IPS-NIHi7 (cell line): Measurements from ENCODE around the gene SCRN2.
A peak's percentile ranks its signal among the peaks of the same experiment; 100 is the strongest.

Source experiments
- DNase-seq: peaks from one replicate; pipeline ENCODE4 v3.0.0; 2012; ENCODE audit warnings: mixed read lengths; ENCODE audit errors: extremely low spot score

SCRN2 gene

DNA sequence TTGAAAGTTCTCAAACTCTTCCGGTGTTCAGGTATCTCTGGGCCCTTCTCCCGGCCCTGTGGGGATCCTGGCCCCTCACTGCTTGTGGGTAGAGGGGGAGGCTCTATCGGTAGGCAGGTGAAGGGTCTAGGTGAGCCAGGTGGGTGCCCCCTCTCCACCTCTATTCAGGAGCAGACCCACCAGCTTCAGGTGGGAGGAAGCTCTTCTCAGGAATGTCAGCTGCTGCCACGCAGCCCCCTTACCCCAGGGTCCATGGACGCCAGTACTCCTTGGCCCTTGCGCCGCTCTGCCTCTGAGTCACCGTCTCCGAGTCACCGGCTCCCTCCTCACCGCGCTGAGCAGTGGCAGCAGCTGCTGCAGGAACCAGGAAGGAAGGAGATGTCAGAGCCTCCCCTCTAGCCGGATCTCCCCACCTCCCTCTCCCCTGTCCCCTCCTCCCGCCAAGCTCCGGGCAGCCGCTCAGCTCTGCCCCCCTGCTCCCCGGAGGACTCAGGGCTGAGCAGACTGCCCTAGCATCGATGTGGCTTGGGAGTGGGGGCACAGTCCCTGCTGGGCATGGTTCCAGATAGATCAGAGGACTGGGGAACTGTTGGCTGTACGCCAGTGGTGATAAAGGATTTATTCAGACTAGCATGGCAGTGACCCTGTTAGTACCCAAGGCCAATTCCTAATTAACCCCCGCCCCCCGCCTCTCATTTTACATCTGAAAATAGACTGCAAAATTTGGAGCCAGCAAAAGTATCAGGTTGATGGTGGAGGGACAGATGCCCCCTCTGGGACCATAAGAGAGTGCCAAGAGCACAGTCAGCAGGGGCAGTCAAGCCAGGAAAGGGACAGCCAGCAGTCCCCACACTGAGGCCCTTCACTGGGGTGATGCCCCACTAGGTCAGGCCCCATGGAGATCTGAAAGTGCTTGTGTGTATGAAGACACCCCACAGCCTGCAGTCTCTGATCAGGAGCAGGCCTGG lies 19.4 kb downstream of the SCRN2 start, which contains the start of gene OSBPL7:
Gene OSBPL7 (minus strand): TSS at position 371 of the 968 bp plus-strand sequence. CDS start 1,516 bp downstream, outside the sequence.
- DNase-seq: peak; percentile 91

DNA sequence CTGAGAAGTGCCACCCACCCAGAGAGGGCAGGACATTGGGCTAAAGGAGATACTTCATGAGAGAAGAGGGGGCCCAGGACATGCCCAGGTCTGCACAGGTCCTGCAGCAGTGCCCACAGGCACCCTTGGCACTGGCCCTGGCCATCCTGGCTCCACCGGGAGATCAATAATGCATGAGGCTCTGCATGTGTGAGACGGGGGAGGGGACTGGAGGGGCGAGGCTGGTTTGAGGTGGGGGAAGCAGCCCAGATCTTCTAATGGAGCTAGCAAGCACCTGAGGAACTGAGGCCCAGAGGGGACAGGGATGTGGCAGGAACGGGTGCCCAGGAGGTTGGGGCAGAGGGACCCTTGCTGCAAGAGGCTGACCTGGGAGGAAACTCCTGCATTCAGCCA lies 20.0 kb downstream of the SCRN2 start:
- DNase-seq: no peak

DNA sequence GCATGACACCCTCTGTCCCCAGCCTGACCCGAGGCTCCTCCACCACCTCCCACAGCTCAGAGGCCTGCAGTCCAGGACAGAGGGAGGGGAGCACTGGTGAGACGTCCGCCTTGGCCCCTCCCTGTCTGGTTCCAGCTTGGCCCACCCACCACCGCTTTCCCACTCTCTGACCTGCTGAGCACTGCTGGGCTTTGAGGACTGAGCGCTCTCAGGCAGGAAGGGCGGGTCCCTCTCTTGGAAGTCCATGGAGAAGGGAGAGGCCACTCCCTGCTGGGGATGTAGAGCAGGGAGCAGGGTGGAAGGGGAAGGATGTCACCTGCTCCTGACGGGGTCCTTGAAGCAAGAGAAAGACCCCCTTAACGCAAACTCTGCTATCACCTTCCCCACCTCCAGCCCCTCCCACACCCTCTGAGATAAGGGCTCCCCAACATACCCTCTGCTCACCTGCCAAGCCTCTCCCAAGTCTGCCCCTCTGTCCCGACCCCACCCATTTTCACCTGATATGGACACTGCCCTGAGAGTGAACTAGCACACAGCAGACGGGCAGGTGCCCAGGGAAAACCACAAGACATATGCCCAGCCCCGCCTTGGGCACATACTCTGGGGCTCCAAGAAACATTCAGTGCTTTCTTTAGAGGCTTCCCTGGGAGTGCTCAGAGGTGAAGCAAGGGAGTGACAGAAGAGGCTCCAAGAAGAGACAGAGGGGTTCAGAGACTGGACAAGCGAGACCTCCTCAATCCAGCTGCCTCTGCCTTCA lies 20.9 kb downstream of the SCRN2 start:
- no peak for DNase-seq

DNA sequence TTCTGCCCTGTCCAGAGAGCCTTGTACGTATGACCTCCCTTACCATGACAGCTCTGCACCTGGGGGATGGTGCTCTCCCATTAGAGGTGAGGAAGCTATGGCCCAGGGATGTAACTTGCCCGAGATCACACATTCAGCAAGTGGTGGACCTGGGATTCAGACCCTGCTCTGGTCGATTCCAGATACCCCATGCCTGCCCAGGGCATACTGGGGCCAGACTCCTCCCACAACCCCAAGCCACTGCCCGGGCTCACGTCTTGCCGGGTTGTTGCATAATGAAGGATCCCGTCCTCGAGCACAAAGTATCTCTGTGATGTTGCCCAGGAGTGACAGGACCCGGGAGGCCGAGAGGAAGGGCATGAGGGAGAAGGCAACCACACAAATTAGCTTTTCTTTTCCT lies 21.6 kb downstream of the SCRN2 start:
- DNase-seq: no peak

DNA sequence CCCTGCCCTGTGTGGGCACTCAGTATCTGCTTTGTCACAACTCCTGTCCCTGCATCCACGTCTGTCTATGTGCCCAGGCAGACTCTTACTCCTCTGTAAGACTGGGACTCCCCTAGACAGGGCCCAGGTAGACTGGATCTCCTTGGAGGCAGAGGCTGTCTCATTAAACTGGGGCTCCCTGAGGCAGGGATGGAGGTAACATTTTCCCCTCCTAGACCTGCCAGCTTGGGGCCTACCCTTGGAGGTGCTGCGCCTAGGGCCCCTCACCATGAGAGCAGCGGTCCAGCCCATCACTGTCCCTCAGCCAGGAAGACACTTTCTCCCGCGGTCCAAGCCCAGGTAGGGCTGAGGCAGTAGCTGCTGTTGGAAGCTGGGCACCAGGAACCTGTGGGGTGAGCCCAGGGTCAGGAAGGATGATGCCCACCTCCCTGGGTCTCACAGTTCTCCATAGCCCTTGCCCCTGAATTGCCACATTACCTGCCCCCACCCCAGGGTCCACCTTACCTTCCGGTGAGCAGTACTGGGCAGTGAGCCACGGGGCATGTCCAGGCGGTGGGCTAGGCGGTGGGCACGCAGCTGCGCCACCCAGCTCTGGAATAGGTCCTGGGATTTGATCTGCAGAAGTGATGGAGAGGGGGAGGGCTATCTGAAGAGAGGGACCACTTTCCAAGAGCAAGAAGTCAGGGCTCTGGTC lies 22.9 kb downstream of the SCRN2 start:
- no peak for DNase-seq

DNA sequence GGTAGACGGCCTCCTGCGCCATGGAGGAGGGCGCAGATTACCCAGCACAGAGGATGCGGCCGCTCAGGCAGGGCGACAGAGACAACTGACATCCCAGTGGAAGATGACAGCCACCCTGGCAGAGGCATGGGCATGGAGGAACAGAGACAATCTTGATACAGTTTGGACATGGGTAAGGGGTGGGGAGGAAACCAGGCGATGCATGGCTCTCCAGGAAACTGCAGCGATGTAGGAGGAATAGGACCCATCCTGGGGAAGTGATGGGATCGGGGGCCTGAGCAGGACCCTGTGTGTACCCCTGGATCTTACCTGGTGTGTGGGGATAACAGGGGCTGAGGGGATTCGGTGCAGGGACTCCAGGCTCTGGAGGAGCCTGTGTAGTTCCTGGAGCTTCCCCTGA lies 24.1 kb downstream of the SCRN2 start:
- no peak for DNase-seq

DNA sequence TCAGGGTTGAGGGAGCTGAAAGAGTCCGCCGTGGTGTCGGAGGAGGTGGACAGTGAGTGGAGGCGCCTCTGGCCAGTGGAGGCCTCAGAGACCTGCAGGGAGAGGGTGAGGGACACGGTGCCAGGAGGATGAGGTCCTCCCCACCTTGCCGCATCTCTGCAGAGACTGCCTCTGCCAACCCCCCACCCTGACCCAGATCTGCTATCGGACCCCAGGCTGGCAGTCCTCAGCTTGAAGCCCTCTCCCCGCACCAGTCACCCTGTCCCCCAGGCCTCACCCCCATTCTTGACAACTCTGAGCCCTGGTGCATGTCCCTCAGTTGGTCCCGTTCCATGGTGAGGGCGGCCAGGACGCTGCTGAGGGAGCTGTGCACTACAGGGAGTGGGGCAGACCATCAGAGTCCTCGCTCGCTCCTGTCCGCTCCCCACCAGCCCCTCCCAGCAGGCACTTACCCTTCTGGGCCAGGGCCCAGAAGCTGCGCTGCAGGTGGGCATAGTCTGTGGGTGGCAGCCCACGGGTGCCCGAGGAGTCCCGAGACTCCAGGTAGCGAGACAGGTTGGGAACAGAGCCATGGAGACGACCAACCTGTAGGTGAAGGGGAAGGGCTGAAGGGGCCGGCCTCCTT lies 24.9 kb downstream of the SCRN2 start:
- no peak for DNase-seq

DNA sequence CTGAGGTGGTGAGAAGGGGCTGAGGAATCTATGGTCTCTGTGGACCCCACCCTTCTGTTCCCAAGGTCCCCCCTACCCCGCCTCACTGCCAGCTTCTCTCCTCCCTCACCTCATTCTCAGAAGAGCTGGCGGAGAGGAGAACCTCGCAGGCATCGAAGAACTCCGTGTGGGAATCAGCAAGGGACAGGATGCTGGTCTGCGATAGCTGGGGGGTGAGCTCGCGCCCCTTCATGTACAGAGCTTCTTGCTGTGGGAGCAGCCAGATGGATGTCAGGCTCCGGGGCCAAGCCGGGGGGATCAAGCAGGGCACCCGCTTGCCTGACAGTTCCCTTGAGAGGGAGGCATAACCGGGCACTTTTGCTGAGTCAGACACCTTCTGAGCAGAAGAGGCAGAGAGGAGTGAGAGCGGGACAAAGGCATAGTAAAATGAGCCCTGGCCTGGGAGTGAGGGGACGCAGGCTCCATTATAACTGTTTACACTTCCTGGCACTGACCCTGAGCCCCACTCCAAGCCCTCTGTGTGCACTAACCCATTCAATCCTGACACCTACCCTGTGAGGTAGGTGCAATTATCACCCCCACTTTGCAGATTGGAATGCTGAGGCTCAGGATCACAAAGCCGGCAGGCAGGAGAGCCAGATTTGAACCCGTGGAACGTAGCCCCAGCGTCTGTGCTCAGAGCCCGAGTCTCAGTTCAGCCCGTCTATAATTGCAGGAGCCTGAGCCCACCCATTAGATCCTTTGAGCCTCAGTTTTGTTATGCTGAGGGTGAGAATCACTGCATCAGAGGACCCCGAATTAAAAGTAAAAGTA lies 25.8 kb downstream of the SCRN2 start:
- no peak for DNase-seq

DNA sequence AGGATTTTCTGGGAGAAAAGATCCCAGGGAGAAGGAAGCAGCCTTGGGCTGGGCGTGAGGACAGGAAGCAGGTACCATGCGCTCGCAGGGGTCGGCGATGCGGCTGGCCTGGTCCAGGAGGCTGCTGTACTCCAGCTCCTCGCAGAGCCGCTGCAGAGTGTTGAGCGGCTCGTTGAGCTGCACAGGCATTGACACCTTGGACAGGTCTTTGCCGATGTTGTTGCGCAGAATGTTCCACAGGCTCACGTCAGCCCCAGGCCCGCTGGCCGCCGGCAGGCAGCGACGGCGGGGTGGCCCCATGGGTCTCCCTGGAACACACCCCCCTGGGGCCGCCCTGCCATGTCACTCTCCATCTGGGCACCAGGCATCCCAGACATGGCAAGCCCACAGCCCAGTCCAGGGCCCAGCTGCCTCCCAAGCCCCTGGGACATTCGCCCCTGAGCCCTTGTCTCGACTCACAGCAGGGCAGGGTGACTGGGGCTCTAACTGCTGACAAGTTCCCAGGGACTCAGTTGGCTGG lies 27.5 kb downstream of the SCRN2 start:
- no peak for DNase-seq

DNA sequence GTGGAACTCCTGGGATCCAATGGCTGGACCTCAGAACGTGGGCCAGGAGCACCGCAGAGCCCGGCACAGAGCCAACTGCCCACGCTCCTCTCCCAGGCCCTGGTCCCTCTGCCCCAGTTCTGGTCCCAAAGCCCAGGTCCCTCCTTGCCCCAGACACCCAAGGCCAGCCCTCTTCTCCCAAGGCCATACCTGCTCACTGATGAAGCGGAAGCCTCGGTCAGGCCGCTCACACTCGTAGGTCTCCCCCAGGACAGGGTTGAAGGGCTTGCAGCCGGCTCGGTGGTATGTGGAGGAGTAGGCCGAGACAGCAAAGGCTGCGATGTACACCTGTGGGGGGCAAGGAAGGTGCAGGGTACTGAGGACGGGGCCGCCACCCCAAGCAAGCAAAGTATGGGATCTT lies 28.0 kb downstream of the SCRN2 start:
- DNase-seq: no peak

DNA sequence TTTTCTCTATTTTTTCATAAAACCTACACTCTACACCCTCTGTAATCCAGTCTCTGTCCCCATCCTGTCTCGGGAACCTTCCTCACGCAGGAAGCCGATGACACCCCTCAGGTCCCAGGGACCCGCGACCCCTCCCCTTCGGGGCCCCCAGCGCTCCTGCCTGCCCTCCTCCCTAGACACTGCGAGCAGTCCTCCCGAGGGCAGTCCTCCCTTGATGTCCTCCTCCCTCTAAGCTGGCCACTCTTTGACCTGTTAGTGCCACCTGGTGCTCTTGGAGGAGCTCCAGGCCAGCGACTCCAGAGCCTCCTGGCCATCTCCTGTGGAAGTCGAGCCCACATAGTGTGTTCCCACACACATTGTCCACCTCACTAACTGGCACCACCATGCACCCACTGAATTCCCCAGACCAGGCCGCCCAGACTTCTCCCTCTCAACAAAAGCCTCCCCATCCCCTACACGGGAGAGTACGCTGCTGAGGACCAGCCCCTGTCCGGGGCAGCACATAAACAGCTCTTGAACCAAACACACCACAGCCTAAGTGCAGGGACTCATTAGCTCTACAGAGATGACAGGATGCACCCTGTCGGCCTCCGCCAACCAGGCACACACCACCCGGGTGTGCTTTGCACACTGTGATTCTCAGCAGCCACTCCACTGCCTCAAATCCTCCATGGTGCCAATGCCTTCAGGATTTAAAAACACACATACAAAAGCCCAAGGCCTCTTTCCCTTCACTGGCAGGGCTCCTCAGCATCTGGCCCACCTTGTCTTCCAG lies 28.7 kb downstream of the SCRN2 start:
- DNase-seq: no peak

DNA sequence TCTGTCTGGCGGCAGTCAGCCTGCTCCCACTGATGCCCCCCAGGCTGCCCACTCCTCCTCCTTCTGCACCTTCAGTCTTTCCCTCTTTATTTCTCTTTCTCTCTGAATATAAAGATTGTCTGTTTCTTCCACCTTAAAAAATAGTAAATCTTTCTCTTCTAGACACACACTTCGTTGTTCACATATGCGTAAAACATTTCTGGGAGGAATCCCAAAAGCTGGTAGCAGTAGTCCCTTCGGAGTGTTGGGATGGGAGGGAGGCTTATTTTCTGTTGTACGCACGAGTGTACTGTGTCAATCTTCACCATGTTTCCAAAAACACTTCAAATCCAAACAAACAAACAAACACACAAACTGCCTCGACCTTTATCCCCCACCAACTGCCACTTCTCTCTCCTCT lies 29.4 kb downstream of the SCRN2 start:
- no peak for DNase-seq

DNA sequence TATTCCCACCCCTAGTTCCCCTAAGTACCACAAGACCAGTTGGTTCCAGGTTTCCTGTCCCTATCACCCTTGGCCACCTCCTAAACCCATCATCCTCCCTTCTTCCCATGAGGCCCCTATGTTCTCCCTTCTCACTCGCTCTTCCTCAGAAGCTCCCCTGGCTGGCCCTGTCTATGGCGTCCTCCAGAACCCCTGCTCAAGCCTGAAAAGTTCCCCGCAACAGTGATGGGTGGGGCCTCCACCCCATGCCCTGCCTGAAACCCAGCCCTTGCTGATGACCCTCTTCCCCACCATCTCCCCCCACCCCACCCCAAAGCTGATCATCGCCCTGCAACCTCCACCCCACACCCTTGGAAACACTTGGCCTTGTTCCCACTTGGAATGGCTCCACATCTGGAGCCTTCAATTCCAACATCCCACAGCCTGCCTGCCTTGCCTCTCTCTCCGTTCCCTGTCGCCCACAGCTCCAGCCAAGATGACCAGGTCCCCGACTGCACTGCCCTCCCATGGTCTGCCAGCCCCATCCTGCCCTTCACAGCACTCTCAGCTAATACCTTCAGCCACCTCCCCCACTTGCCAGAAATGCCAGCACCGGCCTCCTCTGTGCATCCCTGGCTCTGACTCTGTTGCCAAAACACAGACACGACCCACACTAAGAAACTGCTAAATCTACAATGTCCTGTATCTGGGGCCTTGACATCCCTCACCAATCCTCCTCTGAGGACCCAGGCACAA lies 30.0 kb downstream of the SCRN2 start:
- no peak for DNase-seq

DNA sequence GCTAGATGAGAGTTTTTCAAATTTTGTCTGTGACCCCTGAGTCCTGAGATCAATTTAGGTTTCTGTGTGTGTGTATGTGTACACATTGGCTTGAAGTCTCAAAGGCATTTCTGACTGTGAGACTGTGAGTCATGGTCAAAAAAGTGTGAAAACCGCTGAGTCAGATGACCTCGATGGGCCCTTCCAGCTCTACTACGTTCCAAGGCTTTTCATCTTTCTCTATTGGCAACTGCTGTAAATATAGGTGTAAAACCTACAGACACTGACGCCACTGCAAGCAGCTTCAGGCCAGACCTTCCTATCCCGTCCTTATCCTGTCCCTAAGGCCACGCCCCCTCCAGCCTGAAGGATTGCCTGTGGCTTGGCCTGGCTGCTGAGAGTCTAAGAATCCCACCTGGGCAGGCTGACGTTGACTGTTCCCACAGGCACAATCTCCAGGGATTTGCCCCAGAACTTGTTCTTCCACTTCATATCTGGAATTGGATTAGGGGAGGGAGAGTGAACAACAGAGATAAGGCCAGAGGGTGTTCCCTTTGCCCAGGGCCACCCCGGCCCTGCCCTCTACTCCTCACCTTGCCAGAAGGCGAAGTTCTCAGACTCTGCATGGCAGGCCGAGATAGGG lies 30.8 kb downstream of the SCRN2 start:
- DNase-seq: peak; percentile 63

DNA sequence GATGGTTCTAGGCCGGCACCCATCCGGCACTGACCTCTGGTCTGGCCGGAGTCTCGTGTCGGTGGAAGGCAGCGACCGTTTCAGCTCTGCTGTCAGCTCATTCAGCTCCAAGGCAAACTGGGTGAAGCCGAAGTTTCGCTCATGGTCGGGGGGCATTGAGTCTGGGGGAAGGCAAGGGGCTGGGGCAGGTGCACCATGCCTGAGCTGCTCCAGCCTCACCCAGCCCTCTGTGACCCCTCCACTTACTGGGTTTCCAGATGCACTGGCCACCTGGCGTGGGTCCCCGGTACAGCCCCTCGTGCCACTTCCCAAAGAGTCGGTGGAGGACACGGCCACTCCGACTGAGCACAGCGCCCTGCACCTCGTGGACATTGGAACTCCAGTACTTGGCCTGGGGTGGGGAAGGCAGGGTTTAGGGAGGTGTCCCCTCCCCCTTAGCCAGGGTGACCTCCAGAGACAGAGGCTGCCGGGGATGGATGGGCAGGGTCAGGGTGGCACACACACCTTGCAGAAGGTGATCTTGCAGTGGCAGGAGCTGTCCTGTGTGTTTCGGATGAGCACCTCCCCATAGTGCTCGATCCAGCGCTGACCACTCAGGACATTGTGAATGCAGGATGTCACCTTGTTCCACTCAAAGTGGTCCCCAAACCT lies 32.1 kb downstream of the SCRN2 start:
- DNase-seq: no peak

DNA sequence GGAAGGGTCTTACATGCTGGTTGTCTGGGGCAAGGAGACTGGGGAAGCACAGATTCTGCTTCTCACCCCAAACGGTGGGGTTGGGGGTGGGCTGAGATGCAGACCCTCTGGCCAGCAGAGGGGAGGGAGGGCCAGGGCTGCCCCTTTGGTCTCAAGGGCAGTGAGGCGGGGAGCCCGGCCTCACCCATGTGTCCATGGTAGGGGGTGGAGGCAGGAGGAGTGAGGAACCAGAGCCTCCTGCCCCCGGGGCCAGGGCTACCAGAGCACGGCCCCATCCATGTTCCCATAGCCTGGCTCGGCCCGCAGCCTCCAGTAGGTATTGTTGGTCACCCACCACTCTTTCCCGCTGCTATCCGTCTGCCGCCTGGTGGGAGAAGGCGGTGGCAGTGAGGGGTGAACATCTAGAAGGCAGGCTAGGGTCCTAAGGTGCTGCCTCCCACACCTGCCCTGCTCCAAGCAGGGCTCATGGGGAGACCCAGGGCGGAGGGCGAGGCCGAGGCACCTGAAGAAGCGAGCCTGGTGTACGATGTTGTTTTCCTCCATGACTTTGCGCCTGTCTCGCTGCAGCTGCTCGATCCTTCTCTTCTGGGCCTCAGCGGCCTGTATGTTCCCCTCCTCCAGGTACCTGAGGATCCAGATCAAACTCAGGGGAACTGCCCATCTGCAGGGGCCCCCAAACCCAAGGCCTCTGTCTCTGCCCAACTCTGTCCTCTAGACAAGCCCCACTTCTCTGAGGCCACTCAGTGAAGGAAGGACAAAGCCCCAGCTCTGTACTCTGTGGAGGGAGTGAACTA lies 32.8 kb downstream of the SCRN2 start:
- DNase-seq: no peak

DNA sequence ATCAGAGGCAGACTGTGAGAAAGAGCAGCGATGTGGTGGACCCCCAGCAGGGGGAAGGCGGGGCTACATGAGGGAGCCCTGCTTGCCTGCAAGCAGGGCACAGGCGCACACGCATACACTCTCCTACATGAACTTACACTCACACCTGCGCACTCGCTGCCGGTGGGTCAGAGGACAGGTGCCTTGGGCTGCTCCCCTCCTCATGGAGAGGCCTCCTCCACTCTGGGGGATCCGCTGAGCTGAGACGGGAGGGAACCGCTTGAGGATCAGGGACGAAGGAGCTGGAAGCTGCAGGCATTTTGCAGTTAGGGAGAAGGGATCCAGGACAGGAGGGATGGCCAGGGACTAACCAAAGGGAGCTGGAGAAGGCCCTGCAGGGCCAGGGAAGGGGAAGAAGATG lies 33.7 kb downstream of the SCRN2 start:
- no peak for DNase-seq
